NCI-H128 (cell line): ENCODE results near the gene KDM2B.
"Not testable (repeated sequence)": the region's sequence is repeated elsewhere in the genome, so short reads cannot be mapped to it uniquely, and the experiment has no call there.

ENCODE experiments used
- DNase-seq: peaks from one replicate; lab custom pipeline; 2025; ENCODE audit not compliant: unreplicated experiment; lab: John Stamatoyannopoulos, UW

KDM2B gene

GRCh38 chr12:121505513-121505912 lies 75.3 kb downstream of the KDM2B start:
- no peak for DNase-seq

GRCh38 chr12:121504505-121504904 lies 76.3 kb downstream of the KDM2B start:
- DNase-seq: no peak

- DNase-seq: no peak
Measured at GRCh38 chr12:121503395-121503794, 77.4 kb downstream of the KDM2B start.

GRCh38 chr12:121501946-121502345 lies 78.9 kb downstream of the KDM2B start:
- DNase-seq: no peak

GRCh38 chr12:121499929-121500793 lies 80.7 kb downstream of the KDM2B start:
- DNase-seq: peak; percentile 39

- no peak for DNase-seq
Measured at GRCh38 chr12:121495746-121496145, 85.1 kb downstream of the KDM2B start.

- no peak for DNase-seq
Measured at GRCh38 chr12:121494093-121494787, 86.6 kb downstream of the KDM2B start.

- DNase-seq: no peak
Measured at GRCh38 chr12:121490401-121491281, 90.2 kb downstream of the KDM2B start.

- DNase-seq: no peak
Measured at GRCh38 chr12:121489874-121490273, 90.9 kb downstream of the KDM2B start.

- DNase-seq: no peak
Measured at GRCh38 chr12:121484967-121485366, 95.9 kb downstream of the KDM2B start.

- not testable (repeated sequence) for DNase-seq
Measured at GRCh38 chr12:121484564-121484963, 96.3 kb downstream of the KDM2B start.

- no peak for DNase-seq
Measured at GRCh38 chr12:121483949-121484348, 96.9 kb downstream of the KDM2B start.

GRCh38 chr12:121476477-121476876 lies 104.3 kb downstream of the KDM2B start:
- DNase-seq: no peak

- no peak for DNase-seq
Measured at GRCh38 chr12:121475279-121475678, 105.5 kb downstream of the KDM2B start.

- no peak for DNase-seq
Measured at GRCh38 chr12:121472150-121472905, 108.5 kb downstream of the KDM2B start.

- no peak for DNase-seq
Measured at GRCh38 chr12:121470751-121471150, 110.1 kb downstream of the KDM2B start.

GRCh38 chr12:121468499-121468801 lies 112.4 kb downstream of the KDM2B start:
- DNase-seq: no peak

- no peak for DNase-seq
Measured at GRCh38 chr12:121467638-121468498, 113.0 kb downstream of the KDM2B start.

- DNase-seq: peak; percentile 70
Measured at GRCh38 chr12:121466794-121467637, 113.8 kb downstream of the KDM2B start.
